ENCODE measurements around the gene PRCD.
"Not testable (repeated sequence)": the region's sequence is repeated elsewhere in the genome, so short reads cannot be mapped to it uniquely, and the experiment has no call there.

PRCD gene

GRCh38 chr17:76506408-76507345 is 33.2 kb upstream of the PRCD start:
- Histone ChIP-seq H3K9ac (ENCODE audit: low read depth, low read length) (no peak overlapping the region), H3K4me3 (ENCODE audit: low read depth, low read length) (peak overlapping the region; percentile 44; the same call in 1 of the 2 replicates), H3K9me3 (ENCODE audit: control insufficient read depth, insufficient read depth, low read length) (no peaks in the 10 kb centered on the region), H3K36me3 (ENCODE audit: control insufficient read depth, insufficient read depth, low read length) (no peaks in the 10 kb centered on the region), H3K27me3 (ENCODE audit: control insufficient read depth, insufficient read depth, low read length) (no peaks in the 10 kb centered on the region; the same call in none of the 2 replicates), H3K27ac (ENCODE audit: low read depth, low read length) (no peak overlapping the region), H3K4me1 (ENCODE audit: control insufficient read depth, insufficient read depth, low read length) (peaks cover 9% of the 10 kb centered on the region)

- not testable (repeated sequence) for H3K27me3 ChIP-seq (ENCODE audit: control insufficient read depth, insufficient read depth, low read length); H3K27ac ChIP-seq (ENCODE audit: low read depth, low read length); H3K9me3 ChIP-seq (ENCODE audit: control insufficient read depth, insufficient read depth, low read length); H3K4me3 ChIP-seq (ENCODE audit: low read depth, low read length); H3K9ac ChIP-seq (ENCODE audit: low read depth, low read length); H3K36me3 ChIP-seq (ENCODE audit: control insufficient read depth, insufficient read depth, low read length); H3K4me1 ChIP-seq (ENCODE audit: control insufficient read depth, insufficient read depth, low read length)
Measured at GRCh38 chr17:76508472-76509063, 31.3 kb upstream of the PRCD start.

- H3K9ac ChIP-seq (ENCODE audit: low read depth, low read length) = no peak overlapping the region
- no peak overlapping the region for H3K27ac ChIP-seq (ENCODE audit: low read depth, low read length)
- 0 out of 2 replicates have a peak, but pooled peaks cover 3% of the 10 kb centered on the region for H3K4me1 ChIP-seq (ENCODE audit: control insufficient read depth, insufficient read depth, low read length)
- no peaks in the 10 kb centered on the region; the same call in none of the 2 replicates for H3K27me3 ChIP-seq (ENCODE audit: control insufficient read depth, insufficient read depth, low read length)
- no peaks in the 10 kb centered on the region for H3K9me3 ChIP-seq (ENCODE audit: control insufficient read depth, insufficient read depth, low read length)
- H3K4me3 ChIP-seq (ENCODE audit: low read depth, low read length) = no peak overlapping the region
- H3K36me3 ChIP-seq (ENCODE audit: control insufficient read depth, insufficient read depth, low read length) = no peaks in the 10 kb centered on the region
Measured at GRCh38 chr17:76510831-76511244, 29.0 kb upstream of the PRCD start.

- Histone ChIP-seq H3K9ac (ENCODE audit: low read depth, low read length) (no peak overlapping the region), H3K9me3 (ENCODE audit: control insufficient read depth, insufficient read depth, low read length) (no peaks in the 10 kb centered on the region), H3K4me3 (ENCODE audit: low read depth, low read length) (no peak overlapping the region), H3K36me3 (ENCODE audit: control insufficient read depth, insufficient read depth, low read length) (no peaks in the 10 kb centered on the region), H3K4me1 (ENCODE audit: control insufficient read depth, insufficient read depth, low read length) (no peaks in the 10 kb centered on the region), H3K27me3 (ENCODE audit: control insufficient read depth, insufficient read depth, low read length) (no peaks in the 10 kb centered on the region; the same call in 1 of the 2 replicates), H3K27ac (ENCODE audit: low read depth, low read length) (no peak overlapping the region)
Measured at GRCh38 chr17:76511668-76512365, 28.0 kb upstream of the PRCD start.

- H3K27me3 ChIP-seq (ENCODE audit: control insufficient read depth, insufficient read depth, low read length) = no peaks in the 10 kb centered on the region; the same call in 1 of the 2 replicates
- no peak overlapping the region for H3K4me3 ChIP-seq (ENCODE audit: low read depth, low read length)
- no peaks in the 10 kb centered on the region for H3K4me1 ChIP-seq (ENCODE audit: control insufficient read depth, insufficient read depth, low read length)
- H3K36me3 ChIP-seq (ENCODE audit: control insufficient read depth, insufficient read depth, low read length) = no peaks in the 10 kb centered on the region
- H3K27ac ChIP-seq (ENCODE audit: low read depth, low read length) = no peak overlapping the region
- H3K9ac ChIP-seq (ENCODE audit: low read depth, low read length) = no peak overlapping the region
- H3K9me3 ChIP-seq (ENCODE audit: control insufficient read depth, insufficient read depth, low read length) = no peaks in the 10 kb centered on the region
Measured at GRCh38 chr17:76512366-76513305, 27.2 kb upstream of the PRCD start.

- Histone ChIP-seq H3K9ac (ENCODE audit: low read depth, low read length) (no peak overlapping the region), H3K36me3 (ENCODE audit: control insufficient read depth, insufficient read depth, low read length) (no peaks in the 10 kb centered on the region), H3K9me3 (ENCODE audit: control insufficient read depth, insufficient read depth, low read length) (no peaks in the 10 kb centered on the region), H3K4me1 (ENCODE audit: control insufficient read depth, insufficient read depth, low read length) (no peaks in the 10 kb centered on the region), H3K27me3 (ENCODE audit: control insufficient read depth, insufficient read depth, low read length) (no peaks in the 10 kb centered on the region), H3K27ac (ENCODE audit: low read depth, low read length) (no peak overlapping the region), H3K4me3 (ENCODE audit: low read depth, low read length) (no peak overlapping the region)
Measured at GRCh38 chr17:76513306-76513692, 26.5 kb upstream of the PRCD start.

- not testable (repeated sequence) for H3K27me3 ChIP-seq (ENCODE audit: control insufficient read depth, insufficient read depth, low read length); H3K36me3 ChIP-seq (ENCODE audit: control insufficient read depth, insufficient read depth, low read length); H3K4me1 ChIP-seq (ENCODE audit: control insufficient read depth, insufficient read depth, low read length); H3K9ac ChIP-seq (ENCODE audit: low read depth, low read length); H3K27ac ChIP-seq (ENCODE audit: low read depth, low read length); H3K9me3 ChIP-seq (ENCODE audit: control insufficient read depth, insufficient read depth, low read length); H3K4me3 ChIP-seq (ENCODE audit: low read depth, low read length)
Measured at GRCh38 chr17:76514355-76514754, 25.5 kb upstream of the PRCD start.

GRCh38 chr17:76515274-76515949 is 24.4 kb upstream of the PRCD start:
- H3K4me1 ChIP-seq (ENCODE audit: control insufficient read depth, insufficient read depth, low read length) = no peaks in the 10 kb centered on the region
- H3K4me3 ChIP-seq (ENCODE audit: low read depth, low read length) = no peak overlapping the region
- H3K9ac ChIP-seq (ENCODE audit: low read depth, low read length) = no peak overlapping the region
- no peaks in the 10 kb centered on the region for H3K36me3 ChIP-seq (ENCODE audit: control insufficient read depth, insufficient read depth, low read length)
- no peak overlapping the region for H3K27ac ChIP-seq (ENCODE audit: low read depth, low read length)
- H3K9me3 ChIP-seq (ENCODE audit: control insufficient read depth, insufficient read depth, low read length) = no peaks in the 10 kb centered on the region
- no peaks in the 10 kb centered on the region for H3K27me3 ChIP-seq (ENCODE audit: control insufficient read depth, insufficient read depth, low read length)

GRCh38 chr17:76517638-76518038 is 22.2 kb upstream of the PRCD start:
- Histone ChIP-seq H3K9me3 (ENCODE audit: control insufficient read depth, insufficient read depth, low read length) (no peaks in the 10 kb centered on the region), H3K27ac (ENCODE audit: low read depth, low read length) (no peak overlapping the region), H3K27me3 (ENCODE audit: control insufficient read depth, insufficient read depth, low read length) (no peaks in the 10 kb centered on the region), H3K9ac (ENCODE audit: low read depth, low read length) (no peak overlapping the region), H3K4me3 (ENCODE audit: low read depth, low read length) (no peak overlapping the region), H3K4me1 (ENCODE audit: control insufficient read depth, insufficient read depth, low read length) (no peaks in the 10 kb centered on the region), H3K36me3 (ENCODE audit: control insufficient read depth, insufficient read depth, low read length) (no peaks in the 10 kb centered on the region)
